GM12874 (cell line): ENCODE measurements around the gene DSCAM.

Experiments used
- TF ChIP-seq, protein P1 (sequence below): IDR thresholded peaks from 2 replicates; pipeline ENCODE4 v1.5.1; 2011; ENCODE audit warnings: low read depth, mild to moderate bottlenecking, control low read depth, low read length, moderate library complexity; ENCODE audit not compliant: insufficient read depth

Gene DSCAM

DNA sequence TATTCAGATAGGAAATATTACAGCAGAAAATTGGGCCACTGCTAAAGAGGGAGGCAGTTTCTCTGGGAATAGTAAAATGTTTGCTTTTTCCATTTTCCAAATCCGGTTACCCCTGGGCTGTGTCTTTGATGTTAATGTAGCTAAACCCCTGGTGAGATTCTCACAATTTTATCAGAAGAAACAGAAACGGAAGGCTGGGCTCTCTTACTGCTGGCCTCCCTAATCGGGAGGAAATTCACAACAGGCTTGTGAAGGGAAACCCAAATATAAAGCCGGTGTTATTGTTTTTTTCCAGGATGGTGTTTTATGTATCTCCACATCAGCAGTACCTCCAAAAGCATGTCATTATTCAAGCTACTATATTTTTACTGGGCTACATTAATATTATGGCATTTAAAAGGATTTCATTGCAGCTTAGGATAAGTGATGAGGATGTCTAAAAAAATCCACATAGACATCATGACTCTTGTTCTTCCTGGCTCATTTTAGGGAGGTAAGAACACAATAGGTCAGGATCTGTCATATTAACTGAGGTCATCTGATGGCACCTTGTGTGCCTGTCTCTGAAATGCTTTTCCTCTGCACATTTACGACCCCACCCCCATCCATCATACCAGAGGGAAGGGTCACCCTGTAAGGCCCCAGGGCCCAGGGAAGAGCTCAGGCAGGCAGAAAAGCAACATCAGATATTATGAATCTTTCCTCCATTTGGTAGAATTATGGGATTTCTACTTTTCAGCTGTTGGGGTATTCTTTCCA, 158.7 kb downstream of the DSCAM start:
- TF ChIP-seq, protein P1, sequence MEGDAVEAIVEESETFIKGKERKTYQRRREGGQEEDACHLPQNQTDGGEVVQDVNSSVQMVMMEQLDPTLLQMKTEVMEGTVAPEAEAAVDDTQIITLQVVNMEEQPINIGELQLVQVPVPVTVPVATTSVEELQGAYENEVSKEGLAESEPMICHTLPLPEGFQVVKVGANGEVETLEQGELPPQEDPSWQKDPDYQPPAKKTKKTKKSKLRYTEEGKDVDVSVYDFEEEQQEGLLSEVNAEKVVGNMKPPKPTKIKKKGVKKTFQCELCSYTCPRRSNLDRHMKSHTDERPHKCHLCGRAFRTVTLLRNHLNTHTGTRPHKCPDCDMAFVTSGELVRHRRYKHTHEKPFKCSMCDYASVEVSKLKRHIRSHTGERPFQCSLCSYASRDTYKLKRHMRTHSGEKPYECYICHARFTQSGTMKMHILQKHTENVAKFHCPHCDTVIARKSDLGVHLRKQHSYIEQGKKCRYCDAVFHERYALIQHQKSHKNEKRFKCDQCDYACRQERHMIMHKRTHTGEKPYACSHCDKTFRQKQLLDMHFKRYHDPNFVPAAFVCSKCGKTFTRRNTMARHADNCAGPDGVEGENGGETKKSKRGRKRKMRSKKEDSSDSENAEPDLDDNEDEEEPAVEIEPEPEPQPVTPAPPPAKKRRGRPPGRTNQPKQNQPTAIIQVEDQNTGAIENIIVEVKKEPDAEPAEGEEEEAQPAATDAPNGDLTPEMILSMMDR: no peak

- TF ChIP-seq, protein P1: no peak
Measured at GRCh38 chr21:40687625-40688024, 159.3 kb downstream of the DSCAM start.

- TF ChIP-seq, protein P1: no peak
Measured at GRCh38 chr21:40686526-40686925, 160.4 kb downstream of the DSCAM start.

GRCh38 chr21:40685141-40685540, 161.8 kb downstream of the DSCAM start:
- TF ChIP-seq, protein P1: no peak

- TF ChIP-seq, protein P1: no peak
Measured at GRCh38 chr21:40684726-40685125, 162.2 kb downstream of the DSCAM start.

GRCh38 chr21:40683349-40683748, 163.6 kb downstream of the DSCAM start:
- TF ChIP-seq, protein P1: no peak

DNA sequence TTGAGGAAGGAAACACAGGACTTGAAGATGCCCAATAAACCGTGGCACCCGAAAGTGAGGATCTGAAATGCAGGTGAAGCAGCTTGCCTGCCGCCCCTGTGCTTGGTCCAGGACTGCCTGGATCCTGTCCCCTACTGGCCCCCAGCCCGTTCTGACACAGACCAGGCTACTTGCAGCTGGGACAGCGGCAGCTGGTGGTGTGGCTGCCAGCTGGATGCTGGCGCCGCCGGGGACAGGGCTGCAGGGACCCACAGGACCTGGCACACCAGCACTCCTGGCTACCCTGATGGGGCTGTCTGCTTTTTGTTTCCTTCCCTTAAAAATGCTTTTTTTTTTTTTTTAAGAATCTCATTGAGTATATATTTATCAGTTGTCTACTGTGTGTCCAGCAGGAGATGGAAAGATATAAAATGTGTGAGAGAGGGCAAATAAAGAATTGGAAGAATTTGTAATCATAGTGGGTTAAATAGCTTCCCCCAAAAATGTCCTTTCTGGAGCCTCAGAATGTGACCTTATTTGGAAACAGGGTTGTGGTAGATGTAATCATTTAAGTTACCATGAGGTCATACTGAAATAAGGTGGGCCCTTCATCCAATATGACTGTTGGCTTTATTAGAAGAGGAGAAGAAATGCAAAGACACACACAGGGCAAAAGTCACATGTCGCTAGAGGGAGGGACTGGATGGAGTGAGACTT, 165.6 kb downstream of the DSCAM start:
- TF ChIP-seq, protein P1: no peak
